ENCODE data around the gene CDH8.

Gene CDH8

DNA sequence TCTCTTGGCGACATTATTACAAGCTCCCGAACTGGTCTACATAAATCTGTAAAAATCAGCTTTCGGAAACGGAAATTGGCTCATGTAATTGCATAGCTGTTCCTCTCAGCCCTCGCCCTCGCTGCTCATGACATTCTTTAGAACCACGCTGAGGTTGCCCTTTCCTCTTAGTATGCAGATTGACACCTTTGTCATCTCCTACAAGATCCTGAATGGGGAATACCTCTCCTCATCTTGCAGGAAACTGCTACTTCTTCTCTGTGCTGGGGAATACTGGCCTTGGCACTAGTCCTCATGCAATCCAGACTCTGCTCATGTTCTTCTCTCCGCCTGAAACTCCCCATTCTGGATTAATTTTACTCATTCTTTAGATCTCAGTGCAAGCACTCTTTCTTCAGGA lies 22.2 kb upstream of the CDH8 start:
- no peaks in the 10 kb centered on the region for H3K36me3 ChIP-seq (ENCODE audit: control insufficient read depth, insufficient read depth, low read length)
- no peaks in the 10 kb centered on the region for H3K9me3 ChIP-seq (ENCODE audit: control insufficient read depth, insufficient read depth, low read length)
- H3K9ac ChIP-seq (ENCODE audit: low read depth, low read length), result no peak overlapping the region
- no peaks in the 10 kb centered on the region for H3K27me3 ChIP-seq (ENCODE audit: control insufficient read depth, insufficient read depth, low read length)
- peaks cover 24% of the 10 kb centered on the region for H3K4me1 ChIP-seq (ENCODE audit: control insufficient read depth, insufficient read depth, low read length)
- H3K27ac ChIP-seq (ENCODE audit: low read depth, low read length), result no peak overlapping the region
- H3K4me3 ChIP-seq (ENCODE audit: low read depth, low read length), result no peak overlapping the region

DNA sequence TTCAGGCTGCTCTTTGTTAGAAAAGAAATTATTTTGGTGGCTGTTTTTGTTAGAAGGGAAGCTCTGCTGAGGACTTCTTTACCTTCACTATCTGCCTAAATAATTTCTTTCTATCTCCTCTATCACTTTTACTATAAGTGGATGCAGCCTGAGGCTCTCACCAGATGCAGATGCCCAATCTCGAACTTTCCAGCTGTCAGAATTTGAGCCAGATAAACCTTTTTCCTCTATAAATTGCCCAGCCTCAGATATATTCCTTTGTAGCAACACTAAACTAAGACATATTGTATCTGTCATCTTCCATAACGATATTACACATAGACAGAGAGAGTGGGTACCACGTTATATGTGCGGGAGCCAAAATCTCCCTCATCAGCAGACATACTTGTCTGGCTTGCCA lies 15.7 kb upstream of the CDH8 start:
- peaks cover 34% of the 10 kb centered on the region for H3K4me1 ChIP-seq (ENCODE audit: control insufficient read depth, insufficient read depth, low read length)
- no peak overlapping the region for H3K27ac ChIP-seq (ENCODE audit: low read depth, low read length)
- no peaks in the 10 kb centered on the region for H3K9me3 ChIP-seq (ENCODE audit: control insufficient read depth, insufficient read depth, low read length)
- no peak overlapping the region for H3K9ac ChIP-seq (ENCODE audit: low read depth, low read length)
- H3K36me3 ChIP-seq (ENCODE audit: control insufficient read depth, insufficient read depth, low read length), result no peaks in the 10 kb centered on the region
- H3K27me3 ChIP-seq (ENCODE audit: control insufficient read depth, insufficient read depth, low read length), result no peaks in the 10 kb centered on the region
- no peak overlapping the region for H3K4me3 ChIP-seq (ENCODE audit: low read depth, low read length)

DNA sequence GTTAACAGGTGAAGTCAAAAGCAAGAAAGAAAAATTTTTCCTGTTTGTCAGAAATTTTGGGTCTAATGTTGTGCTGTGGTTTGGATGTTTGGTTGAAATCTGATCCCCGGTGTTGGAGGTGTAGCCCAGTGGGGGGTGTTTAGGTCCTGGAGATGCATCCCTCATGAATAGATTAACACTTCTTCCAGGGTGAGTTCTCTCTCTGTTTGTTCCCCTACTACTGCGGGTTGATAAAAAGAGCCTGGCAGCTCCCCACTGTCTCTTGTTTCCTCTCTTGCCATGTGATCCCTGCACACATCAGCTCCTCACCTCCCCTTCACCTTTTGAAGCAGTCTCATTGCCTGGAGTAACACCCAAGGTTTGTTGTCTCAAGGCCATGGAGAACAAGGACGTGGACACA lies 14.6 kb upstream of the CDH8 start:
- no peaks in the 10 kb centered on the region for H3K9me3 ChIP-seq (ENCODE audit: control insufficient read depth, insufficient read depth, low read length)
- no peaks in the 10 kb centered on the region for H3K27me3 ChIP-seq (ENCODE audit: control insufficient read depth, insufficient read depth, low read length)
- H3K27ac ChIP-seq (ENCODE audit: low read depth, low read length), result peak overlapping the region; percentile 56
- peaks cover 32% of the 10 kb centered on the region for H3K4me1 ChIP-seq (ENCODE audit: control insufficient read depth, insufficient read depth, low read length)
- H3K4me3 ChIP-seq (ENCODE audit: low read depth, low read length), result no peak overlapping the region
- no peaks in the 10 kb centered on the region for H3K36me3 ChIP-seq (ENCODE audit: control insufficient read depth, insufficient read depth, low read length)
- H3K9ac ChIP-seq (ENCODE audit: low read depth, low read length), result no peak overlapping the region

DNA sequence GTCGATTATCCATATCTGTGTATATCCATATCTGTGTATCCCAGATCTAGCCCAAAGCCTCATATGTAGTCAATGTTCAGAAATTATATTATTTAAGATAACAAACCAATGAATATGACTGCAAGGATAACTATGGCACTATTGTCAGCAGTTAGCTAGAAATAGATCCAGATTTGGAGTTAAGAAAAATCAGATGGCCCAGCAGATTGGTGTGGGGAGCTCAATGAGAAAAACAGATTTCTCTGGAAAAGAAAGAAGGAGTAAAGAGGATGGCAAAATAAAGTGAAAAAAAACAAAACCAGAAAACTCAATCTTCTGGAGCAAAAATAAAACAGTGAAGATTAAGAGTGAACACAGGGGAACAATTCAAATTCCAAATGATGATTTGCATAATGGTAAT lies 10.6 kb upstream of the CDH8 start:
- Histone ChIP-seq H3K9me3 (ENCODE audit: control insufficient read depth, insufficient read depth, low read length) (no peaks in the 10 kb centered on the region), H3K36me3 (ENCODE audit: control insufficient read depth, insufficient read depth, low read length) (no peaks in the 10 kb centered on the region), H3K9ac (ENCODE audit: low read depth, low read length) (no peak overlapping the region), H3K27ac (ENCODE audit: low read depth, low read length) (no peak overlapping the region), H3K4me1 (ENCODE audit: control insufficient read depth, insufficient read depth, low read length) (peaks cover 29% of the 10 kb centered on the region), H3K27me3 (ENCODE audit: control insufficient read depth, insufficient read depth, low read length) (no peaks in the 10 kb centered on the region), H3K4me3 (ENCODE audit: low read depth, low read length) (no peak overlapping the region)

DNA sequence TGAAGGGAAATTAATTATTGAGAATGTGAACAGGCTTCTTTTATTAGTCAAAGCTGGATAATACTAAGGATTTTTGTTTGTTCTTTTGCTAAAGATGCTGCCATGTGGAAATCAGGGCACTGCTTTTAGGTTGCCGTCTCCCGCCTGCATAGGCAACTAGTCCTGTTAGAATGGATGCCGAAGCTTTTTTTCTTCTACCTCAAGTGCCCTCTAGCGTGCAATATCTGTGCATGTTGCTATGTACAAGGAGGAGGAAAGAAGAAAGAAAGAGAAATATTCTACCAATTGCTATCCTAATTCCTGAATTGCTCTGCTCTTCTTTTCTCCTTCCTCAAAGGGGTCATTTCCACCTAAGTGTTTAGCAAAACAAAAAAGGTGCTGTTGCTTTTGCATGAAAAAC lies 5.2 kb upstream of the CDH8 start:
- Histone ChIP-seq H3K9me3 (ENCODE audit: control insufficient read depth, insufficient read depth, low read length) (no peaks in the 10 kb centered on the region), H3K27me3 (ENCODE audit: control insufficient read depth, insufficient read depth, low read length) (peaks cover 30% of the 10 kb centered on the region), H3K4me1 (ENCODE audit: control insufficient read depth, insufficient read depth, low read length) (peaks cover 31% of the 10 kb centered on the region), H3K36me3 (ENCODE audit: control insufficient read depth, insufficient read depth, low read length) (no peaks in the 10 kb centered on the region), H3K27ac (ENCODE audit: low read depth, low read length) (no peak overlapping the region), H3K9ac (ENCODE audit: low read depth, low read length) (no peak overlapping the region), H3K4me3 (ENCODE audit: low read depth, low read length) (no peak overlapping the region)

DNA sequence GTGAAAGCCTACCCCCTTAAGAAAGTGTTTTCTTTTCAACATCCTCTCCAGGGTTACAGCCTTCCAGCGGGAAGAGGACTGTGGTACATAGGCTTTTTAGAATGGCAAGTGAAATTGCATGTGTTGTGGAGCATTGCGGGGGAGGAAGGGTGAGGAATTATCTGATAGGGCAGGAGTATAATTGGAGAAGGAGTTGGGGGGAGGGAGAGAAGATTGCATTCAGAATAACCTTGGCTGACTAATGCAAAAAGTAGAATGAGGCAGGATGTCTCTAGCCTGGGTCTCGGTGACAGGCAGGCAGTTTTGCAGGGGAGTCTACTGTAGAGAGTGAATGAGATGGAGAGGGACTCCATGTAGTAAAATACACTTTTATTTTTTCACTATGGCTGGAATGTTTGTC lies 2.4 kb upstream of the CDH8 start:
- Histone ChIP-seq H3K36me3 (ENCODE audit: control insufficient read depth, insufficient read depth, low read length) (no peaks in the 10 kb centered on the region), H3K9ac (ENCODE audit: low read depth, low read length) (no peak overlapping the region), H3K4me3 (ENCODE audit: low read depth, low read length) (no peak overlapping the region), H3K27me3 (ENCODE audit: control insufficient read depth, insufficient read depth, low read length) (peaks cover 56% of the 10 kb centered on the region), H3K9me3 (ENCODE audit: control insufficient read depth, insufficient read depth, low read length) (no peaks in the 10 kb centered on the region), H3K27ac (ENCODE audit: low read depth, low read length) (no peak overlapping the region), H3K4me1 (ENCODE audit: control insufficient read depth, insufficient read depth, low read length) (peaks cover 43% of the 10 kb centered on the region)

DNA sequence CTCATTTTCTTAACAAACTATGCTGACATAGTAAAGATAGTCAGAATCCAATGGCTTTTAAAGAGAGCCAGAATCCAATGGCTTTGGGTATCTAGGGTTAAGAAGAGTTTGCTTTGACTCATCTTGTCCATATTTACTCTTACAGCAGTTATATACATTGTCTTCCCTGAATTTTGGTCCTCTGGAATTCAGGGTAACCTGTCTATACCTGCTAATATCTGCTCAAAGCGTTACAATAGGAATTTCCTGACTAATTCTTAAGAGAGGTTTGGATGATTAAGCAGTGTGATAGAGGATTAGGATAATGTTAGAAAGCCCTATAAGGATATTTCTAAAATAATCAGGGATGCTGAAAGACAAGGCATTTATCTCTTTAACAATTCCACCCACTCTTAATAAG lies 2.0 kb upstream of the CDH8 start:
- Histone ChIP-seq H3K36me3 (ENCODE audit: control insufficient read depth, insufficient read depth, low read length) (no peaks in the 10 kb centered on the region), H3K27ac (ENCODE audit: low read depth, low read length) (no peak overlapping the region), H3K9me3 (ENCODE audit: control insufficient read depth, insufficient read depth, low read length) (no peaks in the 10 kb centered on the region), H3K4me1 (ENCODE audit: control insufficient read depth, insufficient read depth, low read length) (peaks cover 47% of the 10 kb centered on the region), H3K9ac (ENCODE audit: low read depth, low read length) (no peak overlapping the region), H3K27me3 (ENCODE audit: control insufficient read depth, insufficient read depth, low read length) (peaks cover 60% of the 10 kb centered on the region), H3K4me3 (ENCODE audit: low read depth, low read length) (no peak overlapping the region)

DNA sequence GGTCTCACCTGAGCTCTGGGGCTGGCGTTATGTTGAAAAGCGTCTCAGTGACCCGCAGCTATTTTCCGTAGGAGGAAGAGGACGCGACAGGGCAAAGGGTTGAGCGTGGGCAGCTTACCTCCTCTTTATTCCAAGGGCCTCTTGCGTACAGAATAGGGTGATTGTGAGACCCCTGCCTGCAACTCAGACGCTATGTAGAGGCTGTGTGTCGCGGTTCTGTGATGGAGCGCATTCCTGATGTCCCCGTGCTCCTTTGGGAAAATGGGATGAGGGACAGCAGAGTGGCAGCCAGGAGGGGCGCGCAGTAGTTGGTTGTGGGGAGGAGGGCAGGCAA lies 531 bp upstream of the CDH8 start:
- no peak overlapping the region for H3K9ac ChIP-seq (ENCODE audit: low read depth, low read length)
- H3K36me3 ChIP-seq (ENCODE audit: control insufficient read depth, insufficient read depth, low read length), result no peaks in the 10 kb centered on the region
- no peak overlapping the region for H3K27ac ChIP-seq (ENCODE audit: low read depth, low read length)
- H3K4me1 ChIP-seq (ENCODE audit: control insufficient read depth, insufficient read depth, low read length), result peaks cover 53% of the 10 kb centered on the region
- H3K4me3 ChIP-seq (ENCODE audit: low read depth, low read length), result peak overlapping the region; percentile 70
- no peaks in the 10 kb centered on the region for H3K9me3 ChIP-seq (ENCODE audit: control insufficient read depth, insufficient read depth, low read length)
- peaks cover 75% of the 10 kb centered on the region for H3K27me3 ChIP-seq (ENCODE audit: control insufficient read depth, insufficient read depth, low read length)

DNA sequence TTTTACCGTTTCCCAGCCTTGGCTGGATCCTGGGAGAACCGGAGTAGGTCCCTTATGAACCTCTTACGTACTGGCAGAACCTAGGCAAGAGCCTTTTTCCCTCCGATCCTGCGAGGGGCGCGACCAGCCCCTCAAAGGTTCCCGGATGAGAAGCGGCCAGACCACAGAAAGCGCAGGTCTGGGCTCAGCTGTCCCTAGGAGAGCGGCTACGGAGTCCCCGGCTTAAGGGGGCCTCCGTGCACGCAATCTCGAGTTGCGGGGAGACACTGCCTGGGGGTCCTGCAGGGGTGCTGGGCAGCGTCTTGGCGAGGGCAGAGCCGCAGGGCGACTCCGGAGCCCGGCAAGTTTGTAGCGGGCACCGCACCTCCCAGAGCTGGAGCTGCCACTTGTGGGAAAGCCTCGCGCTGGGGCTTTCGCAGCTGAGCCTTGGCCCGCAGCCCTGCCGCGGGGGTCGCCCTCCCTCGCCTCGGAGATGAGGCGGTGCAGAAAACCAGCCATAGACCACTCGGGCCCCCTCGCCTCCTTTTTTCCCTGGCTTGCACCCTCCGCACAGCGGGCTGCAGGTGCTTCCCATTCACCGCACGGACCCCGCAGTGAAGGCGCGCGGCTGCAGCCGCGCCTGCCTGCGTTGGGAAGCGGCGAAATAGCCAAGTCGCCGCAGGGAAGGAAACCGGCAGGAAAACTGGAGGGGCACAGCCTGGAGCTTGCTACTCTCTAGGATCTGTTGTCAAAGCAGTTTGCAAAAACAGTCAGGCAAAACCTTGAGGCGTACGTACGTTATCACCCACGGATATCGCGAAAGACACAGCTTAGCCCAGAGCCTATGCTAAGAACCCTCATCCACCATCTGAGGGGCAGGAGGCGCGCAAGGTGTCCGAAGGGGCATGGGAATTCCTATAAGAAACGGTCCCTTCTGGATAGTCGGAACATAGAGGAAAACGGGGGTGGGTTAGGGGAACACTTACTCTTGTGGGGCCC lies 834 bp downstream of the CDH8 start:
- Histone ChIP-seq H3K9ac (ENCODE audit: low read depth, low read length) (0 out of 2 replicates have a peak overlapping the region, but pooled peaks have one; percentile 1), H3K4me3 (ENCODE audit: low read depth, low read length) (peak overlapping the region; percentile 70)

DNA sequence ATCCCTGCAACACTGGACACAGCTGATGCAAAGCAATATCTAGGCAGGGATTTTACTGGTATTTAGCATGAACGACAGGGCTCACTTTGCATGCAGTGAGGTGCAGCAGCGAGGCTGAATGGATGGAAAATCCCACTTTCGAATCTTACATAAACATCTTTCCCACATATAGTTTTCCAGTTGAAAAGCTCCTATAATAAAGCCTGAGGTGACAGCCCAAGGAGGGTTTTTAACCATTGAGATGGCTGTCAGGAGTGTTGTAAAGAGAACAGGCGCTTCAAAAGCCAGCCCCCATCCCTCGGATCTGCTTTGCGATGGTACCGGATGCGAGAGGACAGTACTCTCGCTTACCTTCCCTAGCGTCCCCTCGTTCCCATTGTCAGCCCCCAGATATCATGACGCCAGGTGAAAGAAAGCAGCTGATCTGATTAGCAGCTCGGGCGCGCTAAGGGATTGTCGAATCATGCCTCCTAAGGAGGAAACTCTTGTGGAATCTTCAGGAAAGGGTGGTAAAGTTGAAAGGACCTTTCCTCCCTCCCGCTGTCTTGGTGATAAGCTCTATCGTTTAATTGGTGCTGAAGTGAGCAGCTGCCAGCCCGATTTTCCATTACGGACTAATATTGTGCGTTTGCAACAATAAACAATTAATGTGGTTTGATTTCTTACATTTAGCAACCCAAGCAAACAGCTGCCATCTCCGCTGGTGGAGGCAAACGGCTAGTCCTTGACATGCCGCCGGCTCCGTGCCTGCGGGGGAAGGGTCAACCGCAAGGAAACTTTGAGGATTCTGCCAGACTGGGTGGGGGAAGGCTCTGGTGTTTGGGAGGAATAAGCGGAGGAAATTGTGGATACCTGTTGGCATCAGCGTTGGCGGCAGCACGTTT lies 1.8 kb downstream of the CDH8 start:
- Histone ChIP-seq H3K36me3 (ENCODE audit: control insufficient read depth, insufficient read depth, low read length) (no peaks in the 10 kb centered on the region), H3K27me3 (ENCODE audit: control insufficient read depth, insufficient read depth, low read length) (peaks cover 78% of the 10 kb centered on the region), H3K4me3 (ENCODE audit: low read depth, low read length) (peak overlapping the region; percentile 70), H3K4me1 (ENCODE audit: control insufficient read depth, insufficient read depth, low read length) (peaks cover 43% of the 10 kb centered on the region), H3K9ac (ENCODE audit: low read depth, low read length) (0 out of 2 replicates have a peak overlapping the region, but pooled peaks have one; percentile 1), H3K27ac (ENCODE audit: low read depth, low read length) (no peak overlapping the region), H3K9me3 (ENCODE audit: control insufficient read depth, insufficient read depth, low read length) (no peaks in the 10 kb centered on the region)

More for the DNA sequence above, 834 bp downstream of the CDH8 start:
- Histone ChIP-seq H3K36me3 (ENCODE audit: control insufficient read depth, insufficient read depth, low read length) (no peaks in the 10 kb centered on the region), H3K27ac (ENCODE audit: low read depth, low read length) (no peak overlapping the region), H3K27me3 (ENCODE audit: control insufficient read depth, insufficient read depth, low read length) (peaks cover 78% of the 10 kb centered on the region), H3K4me1 (ENCODE audit: control insufficient read depth, insufficient read depth, low read length) (peaks cover 43% of the 10 kb centered on the region), H3K9me3 (ENCODE audit: control insufficient read depth, insufficient read depth, low read length) (no peaks in the 10 kb centered on the region)

DNA sequence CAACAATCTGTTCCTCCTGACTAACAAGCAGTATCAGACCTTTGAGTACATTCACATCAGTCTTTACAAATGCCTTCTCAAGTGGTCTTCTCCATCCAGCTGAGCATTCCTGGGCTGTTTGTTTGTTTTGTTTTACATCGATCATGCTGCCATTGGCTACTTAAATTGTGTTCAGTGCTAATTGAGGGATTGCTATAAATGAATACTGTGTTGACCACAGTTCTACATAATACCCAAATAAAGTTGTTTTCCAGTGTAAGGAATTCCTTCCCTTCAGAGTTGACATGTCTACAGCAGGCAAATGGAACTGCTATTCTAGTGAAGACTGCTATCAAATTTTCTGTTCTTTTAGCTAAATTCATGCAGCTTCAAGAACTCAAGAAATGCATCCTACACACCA lies 3.2 kb downstream of the CDH8 start:
- Histone ChIP-seq H3K9ac (ENCODE audit: low read depth, low read length) (no peak overlapping the region), H3K36me3 (ENCODE audit: control insufficient read depth, insufficient read depth, low read length) (no peaks in the 10 kb centered on the region), H3K4me3 (ENCODE audit: low read depth, low read length) (no peak overlapping the region), H3K4me1 (ENCODE audit: control insufficient read depth, insufficient read depth, low read length) (peaks cover 33% of the 10 kb centered on the region), H3K27me3 (ENCODE audit: control insufficient read depth, insufficient read depth, low read length) (peaks cover 65% of the 10 kb centered on the region), H3K9me3 (ENCODE audit: control insufficient read depth, insufficient read depth, low read length) (no peaks in the 10 kb centered on the region), H3K27ac (ENCODE audit: low read depth, low read length) (no peak overlapping the region)

All from HUES48 (cell line).